EH (cell line): ENCODE measurements around the gene TBC1D9.
"Not testable (repeated sequence)": the region's sequence is repeated elsewhere in the genome, so short reads cannot be mapped to it uniquely, and the experiment has no call there.

ENCODE experiments used
- DNase-seq: peaks from one replicate; pipeline ENCODE4 v3.0.0-alpha.2; 2015; ENCODE audit warnings: low read depth

The TBC1D9 gene

GRCh38 chr4:140753329-140753728, 2.9 kb downstream of the TBC1D9 start:
- DNase-seq: no peak

DNA sequence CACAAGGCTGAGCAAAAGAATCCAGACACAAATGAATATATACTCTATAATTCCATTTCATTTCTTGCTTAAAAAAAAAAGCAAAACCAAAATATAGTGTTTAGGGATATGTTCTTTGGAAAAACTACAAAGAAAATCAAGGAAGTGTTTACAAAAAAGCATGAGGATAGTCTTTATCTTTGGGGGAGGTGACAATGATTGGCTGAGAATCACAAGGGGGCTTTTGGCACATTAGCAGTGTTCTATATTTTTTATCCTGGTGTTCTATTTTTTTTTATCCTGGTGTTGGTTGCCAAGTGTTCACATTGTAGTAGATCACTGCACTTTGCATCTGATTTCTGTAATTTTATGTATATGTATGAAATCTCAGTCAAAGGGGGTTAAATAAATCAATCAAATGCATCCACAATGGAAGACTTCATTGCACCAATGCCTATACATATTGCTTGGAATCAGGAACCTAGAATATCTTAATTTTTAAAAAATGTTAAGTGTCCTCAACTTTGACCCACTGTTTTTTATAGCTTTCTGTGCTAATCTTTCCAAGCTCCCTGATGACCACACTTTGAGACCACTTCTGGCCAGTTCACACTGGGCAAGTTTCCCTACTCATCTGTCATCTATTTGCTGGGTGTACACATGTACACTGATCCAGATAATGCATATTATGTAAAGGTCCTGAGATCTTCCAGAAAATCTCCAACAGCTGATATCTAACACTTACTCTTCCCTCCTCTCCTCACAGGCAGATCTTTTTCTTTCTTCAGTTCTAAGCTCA, 3.7 kb downstream of the TBC1D9 start:
- no peak for DNase-seq

GRCh38 chr4:140750470-140750869, 5.7 kb downstream of the TBC1D9 start:
- DNase-seq: no peak

- no peak for DNase-seq
Measured at GRCh38 chr4:140748171-140748570, 8.0 kb downstream of the TBC1D9 start.

GRCh38 chr4:140746546-140746945, 9.6 kb downstream of the TBC1D9 start:
- not testable (repeated sequence) for DNase-seq

GRCh38 chr4:140744421-140744820, 11.8 kb downstream of the TBC1D9 start:
- DNase-seq: no peak

GRCh38 chr4:140743194-140743931, 12.8 kb downstream of the TBC1D9 start:
- peak; percentile 51 for DNase-seq

- no peak for DNase-seq
Measured at GRCh38 chr4:140742838-140743193, 13.4 kb downstream of the TBC1D9 start.

DNA sequence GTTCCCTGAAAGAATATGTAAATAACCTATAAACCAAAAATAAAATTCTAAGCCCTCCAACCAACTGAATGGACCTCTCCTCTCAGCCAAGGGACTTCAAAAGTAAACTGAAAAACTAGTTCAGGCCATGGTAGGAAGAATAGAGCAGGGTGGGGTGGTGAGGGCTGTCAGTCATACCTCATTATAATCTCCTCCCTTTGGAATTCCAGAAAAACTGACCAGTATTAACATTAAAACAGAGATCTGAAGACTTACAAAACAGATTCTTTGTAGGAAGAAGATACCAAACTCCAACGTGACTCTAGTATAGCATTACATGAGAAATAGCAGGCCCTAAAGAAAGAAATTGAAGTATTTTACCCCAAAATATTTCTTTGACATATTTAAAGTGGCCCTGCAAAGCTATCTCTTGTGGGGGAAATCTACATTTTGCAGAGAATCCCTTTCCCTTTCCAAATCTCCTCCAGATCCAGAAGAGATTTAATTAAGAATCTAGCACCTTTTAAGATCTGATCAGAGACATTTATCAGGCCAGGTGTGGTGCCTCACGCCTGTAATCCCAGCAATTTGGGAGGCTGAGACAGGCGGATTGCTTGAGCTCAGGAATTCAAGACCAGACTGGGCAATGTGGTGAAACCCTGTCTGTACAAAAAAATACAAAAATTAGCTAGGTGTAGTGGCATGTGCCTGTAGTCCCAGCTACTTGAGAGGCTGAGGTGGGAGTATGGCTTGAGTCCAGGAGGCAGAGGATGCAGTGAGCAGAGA, 15.1 kb downstream of the TBC1D9 start:
- no peak for DNase-seq

GRCh38 chr4:140740422-140740821, 15.8 kb downstream of the TBC1D9 start:
- DNase-seq: peak; percentile 25

DNA sequence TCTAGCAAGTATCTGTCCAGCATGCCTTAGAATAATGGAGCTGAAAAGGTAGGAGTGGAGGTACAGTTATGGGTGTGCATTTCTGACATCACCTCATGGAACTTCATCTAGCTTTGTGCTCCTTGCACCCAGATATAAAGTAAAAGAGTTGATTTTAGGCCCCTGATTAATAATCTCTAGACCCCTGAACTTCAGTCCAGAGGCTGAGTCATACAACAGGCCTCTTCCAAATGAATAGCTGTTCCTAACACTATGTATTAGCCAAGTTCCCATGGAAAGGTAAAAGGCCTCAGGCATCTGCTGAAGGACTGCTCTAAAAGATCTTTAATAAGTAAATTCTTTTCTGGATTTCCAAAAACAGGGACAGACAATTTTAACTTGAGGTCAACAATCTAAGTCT, 16.2 kb downstream of the TBC1D9 start:
- peak; percentile 22 for DNase-seq

DNA sequence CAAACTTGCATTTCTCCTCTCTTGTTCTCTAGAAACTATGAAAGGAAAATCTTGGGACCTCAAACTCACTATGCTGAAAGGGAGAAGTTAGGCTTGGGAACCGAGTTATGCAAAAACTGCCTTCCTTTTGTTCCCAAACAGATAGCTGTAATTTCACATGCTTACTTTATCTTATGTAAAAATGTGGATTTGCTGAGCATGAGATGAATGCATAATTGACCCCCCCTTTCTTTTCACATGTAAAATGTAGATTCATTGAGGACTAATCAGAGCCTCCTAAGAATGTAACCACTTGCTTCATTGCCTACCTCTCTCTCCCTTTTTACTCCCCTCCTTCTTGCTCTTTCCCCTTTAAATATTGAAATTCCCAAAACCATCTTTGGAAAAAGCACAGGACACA, 18.0 kb downstream of the TBC1D9 start:
- no peak for DNase-seq

GRCh38 chr4:140736669-140737343, 19.4 kb downstream of the TBC1D9 start:
- DNase-seq: peak; percentile 48

DNA sequence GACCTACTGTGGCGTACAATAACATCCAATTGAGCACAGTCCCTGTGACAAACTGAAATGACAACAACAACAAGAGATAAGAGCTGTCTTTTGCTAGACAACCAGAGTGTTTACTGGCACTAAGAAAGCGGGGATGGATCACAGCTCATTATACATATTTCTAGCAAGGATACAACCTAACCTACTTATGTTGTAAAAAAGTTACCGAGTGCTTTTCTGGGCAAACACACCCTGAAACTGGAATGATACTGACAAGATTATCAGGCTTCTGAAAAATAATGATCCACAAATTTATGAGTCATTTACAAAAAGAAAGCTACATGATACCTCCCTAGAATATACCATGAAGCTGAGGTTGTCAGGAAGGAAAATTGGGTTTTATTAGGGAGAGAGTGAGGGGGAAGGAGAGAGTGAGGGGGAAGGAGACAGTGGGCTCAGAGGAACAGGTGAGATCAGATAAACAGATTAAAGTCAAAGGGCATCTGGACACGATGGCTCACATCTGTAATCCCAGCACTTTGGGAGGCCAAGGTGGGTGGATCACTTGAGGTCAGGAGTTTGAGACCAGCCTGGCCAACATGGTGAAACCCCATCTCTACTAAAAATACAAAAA, 20.3 kb downstream of the TBC1D9 start:
- no peak for DNase-seq

DNA sequence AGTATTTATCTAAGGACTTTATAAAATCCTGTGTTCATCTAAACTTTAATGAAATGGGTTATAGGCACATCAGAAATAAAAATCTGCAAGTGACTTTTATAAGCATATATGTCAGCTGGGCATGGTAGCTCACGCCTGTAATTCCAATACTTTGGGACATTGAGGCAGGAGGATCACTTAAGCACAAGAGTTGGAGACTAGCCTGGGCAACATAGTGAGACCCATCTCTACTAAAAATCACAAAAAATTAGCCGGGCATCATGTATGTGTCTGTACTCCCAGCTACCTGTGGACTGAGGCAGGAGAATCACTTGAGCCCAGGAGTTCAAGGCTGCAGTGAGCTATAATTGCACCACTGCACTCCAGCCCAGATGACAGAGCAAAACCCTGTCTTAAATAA, 20.9 kb downstream of the TBC1D9 start:
- DNase-seq: no peak

GRCh38 chr4:140732780-140733179, 23.4 kb downstream of the TBC1D9 start:
- no peak for DNase-seq

DNA sequence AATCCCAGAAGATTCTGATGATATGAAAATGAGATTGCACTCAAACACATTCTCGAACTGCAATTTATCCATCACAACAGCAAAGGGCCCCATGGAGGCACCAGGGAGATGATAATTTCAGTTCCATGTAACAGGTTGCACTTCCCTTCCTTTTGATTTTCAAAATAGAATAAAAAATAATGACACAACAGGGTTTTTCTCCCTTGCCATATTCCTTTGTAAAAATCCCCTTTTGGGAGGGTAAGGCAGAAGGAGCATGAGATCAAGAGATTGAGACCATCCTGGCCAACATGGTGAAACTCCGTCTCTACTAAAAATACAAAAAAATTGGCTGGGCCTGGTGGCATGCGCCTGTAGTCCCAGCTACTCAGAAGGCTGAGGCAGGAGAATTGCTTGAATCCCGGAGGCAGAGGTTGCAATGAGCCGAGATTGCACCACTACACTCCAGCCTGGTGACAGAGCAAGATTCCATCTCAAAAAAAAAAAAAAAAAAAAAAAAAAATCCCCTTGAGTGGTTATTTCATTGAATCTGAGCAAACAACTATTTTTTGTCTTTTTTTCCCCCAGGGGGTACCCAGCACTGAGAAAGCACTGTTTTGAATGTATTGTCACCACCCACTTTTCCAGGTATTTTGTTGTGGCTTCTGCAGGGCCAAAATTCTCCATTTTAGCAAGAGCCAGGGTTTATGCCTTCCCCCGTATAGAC, 26.7 kb downstream of the TBC1D9 start:
- no peak for DNase-seq

DNA sequence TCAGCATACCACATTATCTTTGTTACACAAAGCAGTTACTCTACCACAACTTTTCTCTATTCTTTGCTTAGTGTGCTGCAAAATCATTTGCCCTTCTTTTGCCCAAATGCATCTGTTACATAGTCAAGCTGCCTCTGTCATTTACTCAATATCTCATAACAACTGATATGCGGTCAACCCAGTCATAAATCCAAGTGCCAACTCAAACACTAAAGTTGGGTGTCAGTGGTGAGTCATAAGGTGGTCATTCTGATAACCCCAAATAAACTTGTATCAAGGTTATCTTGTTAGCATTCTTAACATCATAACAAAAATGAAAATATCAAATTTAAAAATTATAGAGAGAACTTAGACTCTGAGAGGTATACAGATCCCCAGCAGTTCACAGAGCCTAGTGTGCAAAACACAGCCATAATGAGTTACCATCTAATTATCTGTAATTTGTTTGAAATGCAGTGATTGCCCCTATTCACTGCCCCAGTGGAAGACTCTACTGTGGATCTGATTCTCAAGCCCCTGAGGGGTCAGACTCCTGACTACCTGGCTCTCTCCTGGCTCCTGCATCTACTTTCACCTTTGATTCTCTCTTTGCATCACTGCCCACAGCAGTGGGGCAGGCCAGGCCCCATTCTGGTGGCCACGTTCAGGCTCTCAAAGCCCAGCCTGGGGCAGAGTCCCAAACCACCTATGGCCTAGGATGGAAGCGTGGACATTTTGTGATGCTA, 29.2 kb downstream of the TBC1D9 start:
- peak; percentile 38 for DNase-seq

GRCh38 chr4:140725556-140725955, 30.6 kb downstream of the TBC1D9 start:
- DNase-seq: no peak

DNA sequence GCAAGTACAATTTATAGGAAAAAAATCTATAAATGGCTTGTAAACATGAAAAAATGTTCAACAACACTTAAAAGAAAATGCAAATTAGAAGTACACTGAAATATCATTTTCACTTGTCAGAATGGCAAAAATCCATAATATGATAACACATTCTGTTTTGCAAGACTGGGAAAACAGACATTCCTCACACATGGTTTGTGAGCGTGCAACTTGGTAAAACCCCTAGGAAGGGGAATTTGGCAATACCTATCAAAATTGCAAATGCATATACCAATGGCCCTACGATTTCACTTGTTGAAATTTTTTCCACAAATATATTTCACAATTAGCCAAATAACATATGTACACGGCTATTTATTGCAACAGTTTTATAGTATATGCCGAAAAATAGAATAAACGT, 31.4 kb downstream of the TBC1D9 start:
- no peak for DNase-seq
